Measurements from ENCODE around the gene BTBD16.

The BTBD16 gene

DNA sequence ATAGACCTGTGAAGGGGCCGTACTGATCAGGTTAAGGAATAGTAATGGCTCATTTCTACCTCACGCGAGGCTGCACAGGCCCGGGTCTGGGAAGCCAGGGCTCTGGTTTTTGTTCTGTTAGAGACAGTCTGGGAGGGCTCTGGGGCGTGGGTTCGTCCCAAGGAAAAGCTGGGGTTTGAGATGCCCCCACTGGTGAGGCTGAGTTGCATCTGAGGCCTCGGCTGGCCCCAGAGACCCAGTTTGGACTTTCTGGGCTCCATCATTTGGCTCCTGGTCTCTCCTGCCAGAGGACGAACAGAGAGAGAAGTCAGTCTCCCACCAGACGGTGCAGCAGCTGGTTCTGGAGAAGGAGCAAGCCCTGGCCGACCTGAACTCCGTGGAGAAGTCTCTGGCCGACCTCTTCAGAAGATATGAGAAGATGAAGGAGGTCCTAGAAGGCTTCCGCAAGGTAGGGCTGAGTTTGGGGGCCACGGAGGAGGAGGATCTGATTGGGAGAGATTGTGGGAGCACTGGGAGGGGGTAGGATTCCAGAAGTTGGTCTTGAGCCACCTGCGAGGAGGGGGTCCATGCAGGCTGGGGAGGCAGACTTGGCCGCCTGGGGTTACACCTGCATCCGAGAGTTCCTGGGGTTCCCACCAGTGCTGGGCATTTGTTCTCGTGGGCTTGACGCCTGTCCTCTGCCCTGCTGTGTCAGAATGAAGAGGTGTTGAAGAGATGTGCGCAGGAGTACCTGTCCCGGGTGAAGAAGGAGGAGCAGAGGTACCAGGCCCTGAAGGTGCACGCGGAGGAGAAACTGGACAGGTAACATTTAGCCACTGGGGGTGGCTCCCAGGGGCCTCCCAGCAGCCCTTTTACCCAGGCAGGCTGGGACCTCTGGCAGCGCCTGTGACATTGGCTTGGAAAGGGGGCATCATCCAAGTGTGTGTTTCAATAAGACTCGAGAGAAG is 22.5 kb upstream of the BTBD16 start:
- no peak for DNase-seq

GRCh38 chr10:122249303-122249850 is 21.7 kb upstream of the BTBD16 start:
- DNase-seq: no peak

DNA sequence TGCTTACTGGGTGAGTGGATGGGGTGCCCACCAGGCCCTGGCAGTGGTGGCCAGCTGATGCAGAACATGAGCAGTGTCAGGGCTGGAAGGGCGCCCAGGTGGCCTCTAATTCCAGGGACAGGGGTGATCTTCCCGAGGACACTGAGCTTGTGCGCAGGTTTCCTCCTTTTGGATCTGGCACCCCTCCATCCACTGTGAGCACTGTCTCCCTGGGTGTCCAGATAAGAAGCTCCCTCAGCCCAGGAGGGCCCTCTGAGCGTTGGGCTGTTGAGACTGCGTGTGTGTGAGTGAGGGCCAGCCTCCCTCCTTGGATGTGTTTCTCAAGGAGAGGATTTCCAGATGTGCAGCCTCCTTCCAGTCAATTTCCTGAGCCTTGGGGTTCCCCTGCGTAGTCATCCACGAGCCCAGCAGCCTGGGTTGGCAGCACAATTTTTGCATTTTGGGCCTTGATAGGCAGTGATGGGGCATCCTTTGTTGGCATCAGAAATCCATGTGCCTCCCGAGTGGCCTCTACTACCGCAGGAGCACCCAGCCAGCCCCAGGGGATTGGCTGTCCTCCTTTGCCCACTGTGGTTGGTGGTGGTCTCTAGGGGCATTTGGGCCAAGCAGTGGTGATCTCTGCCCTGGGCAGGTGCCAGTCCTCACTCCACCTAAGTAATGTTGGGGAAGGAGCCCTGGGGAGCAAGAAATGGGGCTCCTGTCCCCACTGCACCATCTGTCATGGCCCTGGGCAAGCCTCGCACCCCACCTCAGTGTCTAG is 20.9 kb upstream of the BTBD16 start:
- no peak for DNase-seq

DNA sequence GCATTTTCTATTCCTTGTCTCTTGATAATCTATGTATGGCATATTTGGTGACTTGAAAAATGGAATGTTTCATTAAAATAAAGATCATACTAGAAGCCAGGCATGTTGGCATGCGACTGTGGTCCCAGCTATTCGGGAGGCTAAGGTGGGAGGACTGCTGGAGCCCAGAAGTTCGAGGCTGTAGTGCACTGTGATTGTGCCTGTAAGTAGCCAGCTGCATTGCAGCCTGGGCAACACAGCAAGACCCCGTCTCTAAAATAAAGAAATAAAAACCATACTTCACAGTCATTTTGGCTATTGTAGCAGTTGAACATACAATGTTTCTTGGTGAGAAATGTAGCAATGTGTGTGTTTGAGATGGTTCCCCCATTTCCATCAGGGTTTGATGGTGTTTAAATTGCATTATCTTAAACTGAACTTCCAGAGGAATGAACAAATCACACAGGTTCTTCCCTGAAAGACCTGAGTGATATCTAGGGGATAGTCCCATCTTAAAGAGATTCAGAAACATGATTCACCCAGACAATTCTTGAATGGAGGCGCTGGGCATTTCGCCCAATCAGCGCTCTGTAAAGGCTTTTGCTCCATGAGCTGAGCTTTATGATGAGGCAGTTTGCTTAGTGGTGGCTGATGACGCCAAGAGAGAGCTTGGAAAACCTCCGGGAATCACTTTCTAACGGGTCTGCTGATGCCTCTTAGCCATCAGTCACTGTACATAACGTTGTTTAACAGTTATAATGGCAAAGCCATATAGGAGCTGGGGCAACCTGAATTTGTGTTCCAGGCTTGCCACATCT is 19.4 kb upstream of the BTBD16 start:
- DNase-seq: no peak

GRCh38 chr10:122252805-122253204 is 18.3 kb upstream of the BTBD16 start:
- DNase-seq: no peak

DNA sequence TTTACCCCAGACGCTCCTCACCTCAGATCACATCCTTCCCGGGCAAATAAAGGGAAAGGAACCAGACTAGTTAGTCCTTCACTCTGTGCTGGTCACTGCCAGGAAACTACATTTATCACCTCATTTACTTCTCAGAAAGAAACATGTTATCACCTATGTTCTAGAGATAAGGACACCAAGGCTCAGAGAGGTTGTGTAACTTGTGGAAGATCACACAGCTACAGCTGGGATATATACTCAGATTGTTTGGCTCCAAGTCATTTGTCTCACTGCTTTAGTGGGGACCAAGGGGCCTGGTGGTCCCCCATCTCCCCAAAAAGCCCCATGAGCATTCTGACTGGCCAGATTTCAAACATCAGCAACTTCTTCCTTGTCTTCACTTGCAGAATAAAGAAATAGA is 17.5 kb upstream of the BTBD16 start:
- no peak for DNase-seq

DNA sequence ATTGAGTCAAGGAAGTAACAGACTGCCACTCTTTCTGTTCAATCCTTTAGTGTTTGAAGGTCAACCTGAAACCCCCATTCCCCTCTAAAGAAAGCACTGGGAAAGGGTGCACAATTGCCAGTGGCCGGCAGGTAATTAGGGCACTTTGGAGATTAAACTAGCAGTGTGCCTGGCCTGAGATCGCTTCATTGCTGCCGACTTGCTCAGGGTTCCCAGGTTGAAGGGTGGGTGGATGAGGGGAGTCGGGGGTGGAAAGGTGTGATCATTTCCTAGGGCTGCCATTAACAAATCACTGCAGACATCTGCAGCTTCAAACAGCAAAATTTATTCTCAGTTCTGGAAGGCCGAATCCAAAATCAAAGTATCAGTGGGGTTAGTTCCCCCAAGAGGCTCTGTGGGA is 16.3 kb upstream of the BTBD16 start:
- DNase-seq: no peak

DNA sequence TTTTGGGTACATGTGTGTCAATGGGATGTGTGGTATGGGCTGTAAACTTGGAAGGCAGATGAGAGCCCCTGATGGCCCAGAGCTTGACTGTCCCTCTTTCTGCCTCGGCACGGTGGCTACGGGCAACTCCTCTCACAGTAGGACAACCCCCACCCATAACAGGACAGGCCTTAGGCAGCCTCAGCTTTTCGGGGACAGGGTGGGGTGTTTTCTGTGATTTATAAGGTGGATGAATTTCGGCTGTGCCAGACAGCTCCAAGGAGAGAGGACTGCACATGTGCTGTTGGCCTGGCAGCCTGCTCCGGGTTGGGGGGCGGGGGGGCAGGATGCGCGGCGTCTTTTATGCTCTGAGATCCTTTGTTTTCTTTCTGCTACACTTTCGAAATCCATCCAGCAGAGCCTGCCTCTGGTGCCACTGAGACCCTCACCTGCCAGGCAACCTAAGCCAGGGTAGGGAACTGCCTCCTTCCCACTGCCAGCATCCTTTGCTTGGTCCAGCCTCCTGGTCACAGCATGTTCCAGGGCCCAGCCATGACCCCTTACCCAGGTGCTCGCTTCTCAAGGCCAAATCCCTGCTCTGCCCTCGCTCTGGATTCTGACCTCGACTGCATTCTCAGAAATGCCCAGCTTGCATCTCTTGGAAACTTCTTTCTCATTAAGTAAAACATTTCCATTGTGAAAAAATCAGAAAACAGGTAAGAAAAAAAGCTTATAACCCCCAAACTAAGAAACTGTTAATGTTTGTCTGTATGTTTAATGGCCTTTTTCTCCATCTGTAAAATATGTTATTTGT is 15.4 kb upstream of the BTBD16 start:
- no peak for DNase-seq

- no peak for DNase-seq
Measured at GRCh38 chr10:122257041-122257440, 14.1 kb upstream of the BTBD16 start.

DNA sequence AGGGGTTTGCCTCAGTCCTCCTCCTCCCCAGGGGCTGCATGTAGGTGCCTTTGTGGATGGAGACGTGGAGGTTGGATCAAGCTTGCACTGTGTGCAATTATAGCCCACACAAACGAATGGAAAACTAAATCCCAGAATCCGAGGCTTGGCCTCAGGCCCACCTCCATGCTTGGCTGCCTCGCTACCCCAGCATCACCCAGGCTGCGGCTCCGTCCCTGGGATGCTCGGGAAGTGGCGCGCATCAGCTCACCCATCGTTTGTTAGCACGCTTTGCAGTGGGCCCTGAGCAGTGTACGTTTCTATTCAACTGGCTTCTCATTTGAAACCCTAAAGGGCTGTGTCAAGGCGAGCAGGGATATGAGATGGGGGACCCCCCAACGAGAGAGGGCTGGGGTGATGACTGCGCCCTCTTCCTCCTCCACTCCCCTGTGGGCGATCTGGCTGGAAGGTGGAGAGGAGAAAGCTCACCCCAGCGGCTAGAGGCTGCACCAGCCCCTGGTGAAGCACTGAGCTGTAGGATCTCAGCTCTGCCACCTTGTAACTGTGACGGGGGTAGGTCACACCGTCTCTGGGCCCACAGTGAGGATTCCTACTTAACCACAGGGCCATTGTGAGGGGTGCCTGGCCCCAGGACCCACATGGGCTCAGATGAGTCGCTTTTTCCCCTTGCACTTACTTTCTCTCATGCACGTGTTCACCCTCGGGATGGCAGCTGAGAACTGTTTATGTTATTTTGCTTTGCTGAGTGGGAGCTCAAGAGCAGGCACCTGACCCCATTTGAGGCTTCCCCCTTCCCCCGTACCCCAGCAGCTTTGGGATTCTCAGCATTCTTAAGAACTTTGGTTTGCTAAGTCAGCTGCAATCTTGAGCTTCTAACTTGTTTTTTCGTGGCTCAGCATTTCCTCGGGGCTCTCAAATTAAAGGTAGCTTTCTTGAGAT is 12.7 kb upstream of the BTBD16 start:
- DNase-seq: no peak

- no peak for DNase-seq
Measured at GRCh38 chr10:122259075-122259466, 12.0 kb upstream of the BTBD16 start.

DNA sequence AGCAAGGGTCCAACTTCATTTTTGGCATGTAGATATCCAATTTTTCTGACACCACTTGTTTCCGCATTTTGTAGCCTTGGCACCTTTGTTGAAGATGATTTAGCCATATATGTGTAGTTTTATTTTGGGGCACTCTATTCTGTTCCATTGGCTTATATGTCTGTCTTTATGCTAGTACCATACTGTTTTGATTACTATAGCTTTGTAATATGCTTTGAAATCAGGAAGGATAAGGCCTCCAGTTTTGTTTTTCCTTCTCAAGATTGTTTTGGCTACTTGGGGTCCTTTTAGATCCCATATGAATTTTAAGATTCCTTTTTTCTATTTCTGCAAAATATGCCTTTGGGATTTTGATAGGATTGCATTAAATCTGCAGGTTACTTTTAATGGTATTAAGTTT is 9.5 kb upstream of the BTBD16 start:
- no peak for DNase-seq

GRCh38 chr10:122263971-122264370 is 7.1 kb upstream of the BTBD16 start:
- no peak for DNase-seq

GRCh38 chr10:122264436-122264835 is 6.7 kb upstream of the BTBD16 start:
- no peak for DNase-seq

- DNase-seq: no peak
Measured at GRCh38 chr10:122264931-122265330, 6.2 kb upstream of the BTBD16 start.

DNA sequence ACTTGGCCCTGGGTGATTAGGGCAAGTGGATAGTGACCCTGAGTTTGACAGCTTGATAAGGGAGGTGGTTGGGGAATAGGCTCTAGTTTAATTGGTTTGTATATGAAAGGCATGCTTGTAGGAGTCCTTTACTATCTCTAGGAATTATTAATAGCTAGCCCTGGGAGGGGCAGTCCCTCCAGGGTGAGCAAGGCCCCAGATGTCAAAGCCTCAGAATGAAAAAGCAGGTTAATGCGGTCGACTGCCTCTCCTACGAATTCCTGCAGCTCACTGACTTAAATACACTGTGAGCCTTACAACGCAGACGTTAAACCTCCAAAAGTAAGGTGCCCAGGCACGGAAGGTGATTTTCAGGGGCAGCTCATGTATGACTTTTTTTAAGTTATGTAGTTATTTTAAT is 5.2 kb upstream of the BTBD16 start:
- DNase-seq: no peak

DNA sequence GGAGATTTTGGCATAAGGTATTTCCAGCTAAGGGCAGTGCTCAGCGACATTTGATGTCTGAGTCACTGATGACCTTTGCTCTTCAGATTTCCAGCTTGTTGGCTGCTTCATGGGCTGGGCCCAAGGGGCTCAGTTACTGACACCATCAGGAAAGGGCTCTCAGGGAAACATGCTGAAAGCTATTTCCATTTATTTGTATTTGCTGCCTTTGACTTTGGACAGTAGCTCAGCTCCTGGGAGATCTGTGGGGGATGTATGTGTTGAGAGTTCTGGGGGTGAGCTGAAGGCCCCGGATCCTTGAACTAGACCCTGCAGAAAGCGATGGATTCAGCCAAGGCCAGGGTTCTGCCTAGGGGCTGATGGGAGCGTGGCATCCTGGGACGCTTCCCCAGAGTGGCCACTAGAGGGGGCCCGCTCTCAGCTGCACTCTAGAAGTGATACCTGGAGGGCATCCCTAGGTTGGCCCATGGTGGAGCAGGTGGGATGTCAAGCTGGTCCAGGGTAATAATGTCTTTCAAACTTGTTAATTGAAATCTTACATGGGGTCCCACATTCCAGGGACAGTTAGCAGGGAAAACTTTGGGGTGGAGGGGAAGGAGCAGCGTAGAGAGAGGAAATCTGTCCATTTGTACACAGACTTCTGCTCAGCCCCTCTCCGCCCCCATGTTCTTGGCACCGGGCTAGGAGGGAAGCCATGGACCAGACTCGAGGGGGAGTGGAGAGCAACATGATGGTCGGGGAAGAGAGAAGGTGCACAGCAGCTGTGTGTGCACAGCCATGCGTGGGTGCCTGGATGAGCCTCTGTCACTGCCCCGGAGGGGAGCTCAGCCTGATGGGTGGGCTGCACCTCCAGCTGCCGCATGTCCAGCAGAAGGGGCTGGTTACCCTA is 3.0 kb upstream of the BTBD16 start:
- DNase-seq: peak in 2 of 4 experiments; percentile 5 to 20

GRCh38 chr10:122269059-122269687 is 1.9 kb upstream of the BTBD16 start:
- no peak for DNase-seq

DNA sequence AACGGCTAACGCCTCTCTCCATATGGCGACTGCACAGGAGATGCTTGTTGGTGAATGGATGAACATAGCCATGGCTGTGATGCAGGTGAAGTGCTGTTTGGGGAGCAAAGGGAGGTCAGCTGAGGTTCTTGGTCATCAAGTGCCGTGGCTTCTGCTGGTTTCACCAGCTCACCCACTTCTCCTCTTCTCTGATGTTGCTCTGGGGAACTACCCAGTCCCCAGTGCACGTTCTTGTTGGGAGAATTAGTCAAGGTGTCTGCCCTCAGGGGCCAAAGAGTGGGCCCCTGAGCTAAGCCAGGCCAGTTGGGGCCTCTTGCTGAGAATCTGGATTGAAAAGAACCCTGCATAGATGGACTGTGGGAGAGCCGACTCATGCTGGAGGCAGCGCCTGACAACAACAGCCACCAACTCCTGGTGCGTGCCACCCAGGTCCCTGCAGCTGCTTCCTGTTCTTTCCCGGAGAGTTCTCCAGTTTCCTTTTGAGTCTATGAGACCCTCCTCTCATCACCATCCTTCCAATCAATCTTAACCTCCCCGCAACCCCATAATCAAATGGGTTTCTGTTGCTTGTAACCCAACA is 3.0 kb downstream of the BTBD16 start:
- no peak for DNase-seq
